GM12878 (cell line): ENCODE results near the gene CDKL4. TPM values are rescaled to one million over a fixed set of nuclear protein-coding genes. Genes with fewer than 3 reads are reported as not detected.

Source experiments
- ATF7 ChIP-seq: fragments of 450-650 bp; IDR thresholded peaks from 2 replicates; pipeline ENCODE4 v1.6.1; 2016; ENCODE audit warnings: low read depth, mild to moderate bottlenecking
- ETV6 ChIP-seq, 2 experiments: fragments of 450-650 bp in 1 of 2; IDR thresholded peaks in 1 of 2; conservative IDR thresholded peaks in 1 of 2; 2 replicates each; pipeline ENCODE4 v1.6.1; 2014; ENCODE audit warnings: antibody characterized with exemption in 1 of 2, borderline replicate concordance in 1 of 2, low read depth in 1 of 2, mild to moderate bottlenecking in 1 of 2, moderate library complexity in 1 of 2
- HCFC1 ChIP-seq: fragments of 150-350 bp; IDR thresholded peaks from 2 replicates; pipeline ENCODE4 v1.6.1; 2014; ENCODE audit warnings: low read length
- LARP7 ChIP-seq: fragments of 450-650 bp; IDR thresholded peaks from 2 replicates; pipeline ENCODE4 v1.6.1; 2017; ENCODE audit warnings: mild to moderate bottlenecking
- MEF2A ChIP-seq: IDR thresholded peaks from 2 replicates; pipeline ENCODE4 v1.6.1; 2011; ENCODE audit warnings: low read depth, mild to moderate bottlenecking, low read length, moderate library complexity; ENCODE audit not compliant: insufficient read depth
- NFXL1 ChIP-seq: fragments of 450-650 bp; IDR thresholded peaks from 2 replicates; pipeline ENCODE4 v1.6.1; 2017; ENCODE audit warnings: antibody characterized with exemption, mild to moderate bottlenecking, borderline replicate concordance
- NR2C2 ChIP-seq: IDR thresholded peaks from 2 replicates; pipeline ENCODE4 v1.6.1; 2011; ENCODE audit warnings: borderline replicate concordance, low read depth; ENCODE audit not compliant: control insufficient read depth, insufficient read length
- NR2F1 ChIP-seq: fragments of 450-650 bp; conservative IDR thresholded peaks from 2 replicates; pipeline ENCODE4 v1.6.1; 2017; ENCODE audit warnings: mild to moderate bottlenecking
- PAX8 ChIP-seq: fragments of 450-650 bp; IDR thresholded peaks from 2 replicates; pipeline ENCODE4 v1.6.1; 2017; ENCODE audit warnings: mild to moderate bottlenecking, moderate library complexity
- POU2F2 ChIP-seq: IDR thresholded peaks from 3 replicates; pipeline ENCODE4 v1.6.1; 2011; ENCODE audit warnings: low read depth, mild to moderate bottlenecking, low read length, borderline replicate concordance
- RBBP5 ChIP-seq: fragments of 200-600 bp; sonication (generic); conservative IDR thresholded peaks from 2 replicates; pipeline ENCODE4 v1.6.1; 2016
- SMC3 ChIP-seq: IDR thresholded peaks from 2 replicates; pipeline ENCODE4 v1.6.1; 2011; ENCODE audit warnings: low read length, improper control_type of control experiment, borderline replicate concordance
- ZSCAN29 ChIP-seq: fragments of 450-650 bp; IDR thresholded peaks from 2 replicates; pipeline ENCODE4 v1.6.1; 2017; ENCODE audit warnings: mild to moderate bottlenecking, moderate library complexity
- polyA plus RNA-seq, 11 experiments: library from polyadenylated mRNA; depleted of rRNA in 4 of 11; unstranded in 6 of 11; stranded (reverse) in 5 of 11; fragments of >200 nt; fragmentation: Nextera tagmentation in 4 of 11; fragmentation: Illumina TruSeq in 1 of 11; extraction: Ambion mirVana in 4 of 11; extraction: Trizol in 1 of 11; gene quantifications; 1 replicate in 1 of 11; 2 replicates in 10 of 11; pipeline versions ENCODE4 v1.2.1 to v1.2.3, GENCODE V29; 2011 to 2016; ENCODE audit warnings: inconsistent platforms in 2 of 11, missing spikeins in 2 of 11, low read depth in 1 of 11
- total RNA-seq, 4 experiments: library from RNA; depleted of rRNA in 3 of 4; stranded (reverse); fragments of >200 nt in 3 of 4; fragmentation: Illumina TruSeq in 1 of 4; extraction: Trizol in 1 of 4; gene quantifications; 2 replicates each; pipeline versions ENCODE4 v1.2.1 to v1.2.3, GENCODE V29; 2013 to 2021
- TF ChIP-seq, protein P1 (sequence below): fragments of 450-650 bp; IDR thresholded peaks from 2 replicates; pipeline ENCODE4 v1.6.1; 2017; ENCODE audit warnings: antibody characterized with exemption, mild to moderate bottlenecking, moderate library complexity
- TF ChIP-seq, protein P2 (sequence below): fragments of 450-650 bp; IDR thresholded peaks from 2 replicates; pipeline ENCODE4 v1.6.1; 2018; ENCODE audit warnings: mild to moderate bottlenecking, low read depth, moderate library complexity; ENCODE audit not compliant: partially characterized antibody
- TF ChIP-seq, protein P3 (sequence below): fragments of 450-650 bp; IDR thresholded peaks from 2 replicates; pipeline ENCODE4 v1.6.1; 2018; ENCODE audit warnings: borderline replicate concordance, mild to moderate bottlenecking; ENCODE audit not compliant: partially characterized antibody
- TF ChIP-seq, protein P4 (sequence below): fragments of 450-650 bp; formaldehyde crosslinking; IDR thresholded peaks from 2 replicates; pipeline ENCODE4 v1.5.0; 2022; ENCODE audit warnings: mild to moderate bottlenecking, missing genetic modification characterization

The CDKL4 gene
- total and polyA plus RNA-seq, 10 of the 15 experiments (the other 5 are each of a cell fraction or from before 2014, with no cell fraction given): not detected

DNA sequence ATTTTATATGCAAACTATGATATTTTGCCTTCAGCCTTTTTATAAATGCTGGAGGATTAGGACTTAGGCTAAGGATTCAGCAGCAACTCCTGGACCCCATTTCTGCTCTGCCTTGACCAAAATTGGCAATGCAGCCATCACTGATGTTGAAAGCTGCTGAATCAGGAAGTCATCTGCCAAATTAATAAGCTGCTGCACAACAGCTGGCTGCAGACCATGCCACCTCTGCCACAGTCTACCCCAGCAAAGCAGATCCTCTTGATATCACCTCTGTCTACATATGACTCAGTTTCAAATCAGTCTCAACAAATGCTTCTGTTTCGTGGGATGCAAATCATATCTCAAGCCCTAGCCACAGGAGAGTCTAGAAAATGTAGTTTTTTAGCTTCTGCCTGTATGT lies 115.8 kb downstream of the CDKL4 start (continued):
- TF ChIP-seq, protein P1, sequence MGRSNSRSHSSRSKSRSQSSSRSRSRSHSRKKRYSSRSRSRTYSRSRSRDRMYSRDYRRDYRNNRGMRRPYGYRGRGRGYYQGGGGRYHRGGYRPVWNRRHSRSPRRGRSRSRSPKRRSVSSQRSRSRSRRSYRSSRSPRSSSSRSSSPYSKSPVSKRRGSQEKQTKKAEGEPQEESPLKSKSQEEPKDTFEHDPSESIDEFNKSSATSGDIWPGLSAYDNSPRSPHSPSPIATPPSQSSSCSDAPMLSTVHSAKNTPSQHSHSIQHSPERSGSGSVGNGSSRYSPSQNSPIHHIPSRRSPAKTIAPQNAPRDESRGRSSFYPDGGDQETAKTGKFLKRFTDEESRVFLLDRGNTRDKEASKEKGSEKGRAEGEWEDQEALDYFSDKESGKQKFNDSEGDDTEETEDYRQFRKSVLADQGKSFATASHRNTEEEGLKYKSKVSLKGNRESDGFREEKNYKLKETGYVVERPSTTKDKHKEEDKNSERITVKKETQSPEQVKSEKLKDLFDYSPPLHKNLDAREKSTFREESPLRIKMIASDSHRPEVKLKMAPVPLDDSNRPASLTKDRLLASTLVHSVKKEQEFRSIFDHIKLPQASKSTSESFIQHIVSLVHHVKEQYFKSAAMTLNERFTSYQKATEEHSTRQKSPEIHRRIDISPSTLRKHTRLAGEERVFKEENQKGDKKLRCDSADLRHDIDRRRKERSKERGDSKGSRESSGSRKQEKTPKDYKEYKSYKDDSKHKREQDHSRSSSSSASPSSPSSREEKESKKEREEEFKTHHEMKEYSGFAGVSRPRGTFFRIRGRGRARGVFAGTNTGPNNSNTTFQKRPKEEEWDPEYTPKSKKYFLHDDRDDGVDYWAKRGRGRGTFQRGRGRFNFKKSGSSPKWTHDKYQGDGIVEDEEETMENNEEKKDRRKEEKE: no peak
- TF ChIP-seq PAX8 (no peak), LARP7 (no peak), RBBP5 (no peak), SMC3 (no peak), ATF7 (peak; percentile 26; the same call in 1 of the 2 replicates), ETV6 (conservative IDR thresholded peaks at IDR 0.05 in 1 of 2, IDR thresholded peaks at IDR 0.05 in 1 of 2; ENCODE audit: borderline replicate concordance in 1 of 2, low read depth in 1 of 2) (no peak), ZSCAN29 (no peak), NFXL1 (no peak), NR2F1 (no peak), POU2F2 (peak; percentile 72; the same call in 1 of the 3 replicates), NR2C2 (no peak), MEF2A (no peak), HCFC1 (no peak)
- TF ChIP-seq, protein P2, sequence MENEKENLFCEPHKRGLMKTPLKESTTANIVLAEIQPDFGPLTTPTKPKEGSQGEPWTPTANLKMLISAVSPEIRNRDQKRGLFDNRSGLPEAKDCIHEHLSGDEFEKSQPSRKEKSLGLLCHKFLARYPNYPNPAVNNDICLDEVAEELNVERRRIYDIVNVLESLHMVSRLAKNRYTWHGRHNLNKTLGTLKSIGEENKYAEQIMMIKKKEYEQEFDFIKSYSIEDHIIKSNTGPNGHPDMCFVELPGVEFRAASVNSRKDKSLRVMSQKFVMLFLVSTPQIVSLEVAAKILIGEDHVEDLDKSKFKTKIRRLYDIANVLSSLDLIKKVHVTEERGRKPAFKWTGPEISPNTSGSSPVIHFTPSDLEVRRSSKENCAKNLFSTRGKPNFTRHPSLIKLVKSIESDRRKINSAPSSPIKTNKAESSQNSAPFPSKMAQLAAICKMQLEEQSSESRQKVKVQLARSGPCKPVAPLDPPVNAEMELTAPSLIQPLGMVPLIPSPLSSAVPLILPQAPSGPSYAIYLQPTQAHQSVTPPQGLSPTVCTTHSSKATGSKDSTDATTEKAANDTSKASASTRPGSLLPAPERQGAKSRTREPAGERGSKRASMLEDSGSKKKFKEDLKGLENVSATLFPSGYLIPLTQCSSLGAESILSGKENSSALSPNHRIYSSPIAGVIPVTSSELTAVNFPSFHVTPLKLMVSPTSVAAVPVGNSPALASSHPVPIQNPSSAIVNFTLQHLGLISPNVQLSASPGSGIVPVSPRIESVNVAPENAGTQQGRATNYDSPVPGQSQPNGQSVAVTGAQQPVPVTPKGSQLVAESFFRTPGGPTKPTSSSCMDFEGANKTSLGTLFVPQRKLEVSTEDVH: no peak
- TF ChIP-seq, protein P3, sequence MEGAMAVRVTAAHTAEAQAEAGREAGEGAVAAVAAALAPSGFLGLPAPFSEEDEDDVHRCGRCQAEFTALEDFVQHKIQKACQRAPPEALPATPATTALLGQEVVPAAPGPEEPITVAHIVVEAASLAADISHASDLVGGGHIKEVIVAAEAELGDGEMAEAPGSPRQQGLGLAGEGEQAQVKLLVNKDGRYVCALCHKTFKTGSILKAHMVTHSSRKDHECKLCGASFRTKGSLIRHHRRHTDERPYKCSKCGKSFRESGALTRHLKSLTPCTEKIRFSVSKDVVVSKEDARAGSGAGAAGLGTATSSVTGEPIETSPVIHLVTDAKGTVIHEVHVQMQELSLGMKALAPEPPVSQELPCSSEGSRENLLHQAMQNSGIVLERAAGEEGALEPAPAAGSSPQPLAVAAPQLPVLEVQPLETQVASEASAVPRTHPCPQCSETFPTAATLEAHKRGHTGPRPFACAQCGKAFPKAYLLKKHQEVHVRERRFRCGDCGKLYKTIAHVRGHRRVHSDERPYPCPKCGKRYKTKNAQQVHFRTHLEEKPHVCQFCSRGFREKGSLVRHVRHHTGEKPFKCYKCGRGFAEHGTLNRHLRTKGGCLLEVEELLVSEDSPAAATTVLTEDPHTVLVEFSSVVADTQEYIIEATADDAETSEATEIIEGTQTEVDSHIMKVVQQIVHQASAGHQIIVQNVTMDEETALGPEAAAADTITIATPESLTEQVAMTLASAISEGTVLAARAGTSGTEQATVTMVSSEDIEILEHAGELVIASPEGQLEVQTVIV: no peak
- TF ChIP-seq, protein P4, sequence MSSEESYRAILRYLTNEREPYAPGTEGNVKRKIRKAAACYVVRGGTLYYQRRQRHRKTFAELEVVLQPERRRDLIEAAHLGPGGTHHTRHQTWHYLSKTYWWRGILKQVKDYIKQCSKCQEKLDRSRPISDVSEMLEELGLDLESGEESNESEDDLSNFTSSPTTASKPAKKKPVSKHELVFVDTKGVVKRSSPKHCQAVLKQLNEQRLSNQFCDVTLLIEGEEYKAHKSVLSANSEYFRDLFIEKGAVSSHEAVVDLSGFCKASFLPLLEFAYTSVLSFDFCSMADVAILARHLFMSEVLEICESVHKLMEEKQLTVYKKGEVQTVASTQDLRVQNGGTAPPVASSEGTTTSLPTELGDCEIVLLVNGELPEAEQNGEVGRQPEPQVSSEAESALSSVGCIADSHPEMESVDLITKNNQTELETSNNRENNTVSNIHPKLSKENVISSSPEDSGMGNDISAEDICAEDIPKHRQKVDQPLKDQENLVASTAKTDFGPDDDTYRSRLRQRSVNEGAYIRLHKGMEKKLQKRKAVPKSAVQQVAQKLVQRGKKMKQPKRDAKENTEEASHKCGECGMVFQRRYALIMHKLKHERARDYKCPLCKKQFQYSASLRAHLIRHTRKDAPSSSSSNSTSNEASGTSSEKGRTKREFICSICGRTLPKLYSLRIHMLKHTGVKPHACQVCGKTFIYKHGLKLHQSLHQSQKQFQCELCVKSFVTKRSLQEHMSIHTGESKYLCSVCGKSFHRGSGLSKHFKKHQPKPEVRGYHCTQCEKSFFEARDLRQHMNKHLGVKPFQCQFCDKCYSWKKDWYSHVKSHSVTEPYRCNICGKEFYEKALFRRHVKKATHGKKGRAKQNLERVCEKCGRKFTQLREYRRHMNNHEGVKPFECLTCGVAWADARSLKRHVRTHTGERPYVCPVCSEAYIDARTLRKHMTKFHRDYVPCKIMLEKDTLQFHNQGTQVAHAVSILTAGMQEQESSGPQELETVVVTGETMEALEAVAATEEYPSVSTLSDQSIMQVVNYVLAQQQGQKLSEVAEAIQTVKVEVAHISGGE (CRISPR knock-in tag): no peak
